Trophoblast cell (in vitro differentiated cells and primary cell): ENCODE results near the gene CPLX1.

Experiments
- DNase-seq, 2 donors: peaks; one replicate each; pipeline ENCODE4 v3.0.0-alpha.2; 2016
- H2AFZ ChIP-seq: 2 replicates; pipeline ENCODE4 v1.6.1; 2013; ENCODE audit warnings: low read length, moderate library complexity, mild to moderate bottlenecking; ENCODE audit not compliant: insufficient read depth, poor library complexity
- H2AK5ac ChIP-seq: 2 replicates; pipeline ENCODE4 v1.6.1; 2013; ENCODE audit warnings: mild to moderate bottlenecking, low read length
- H2BK120ac ChIP-seq: 2 replicates; pipeline ENCODE4 v1.6.1; 2013; ENCODE audit warnings: low read length, mild to moderate bottlenecking, moderate library complexity; ENCODE audit not compliant: insufficient read depth, poor library complexity
- H2BK12ac ChIP-seq: 2 replicates; pipeline ENCODE4 v1.6.1; 2013; ENCODE audit warnings: mild to moderate bottlenecking, low read length, moderate library complexity
- H2BK5ac ChIP-seq: 2 replicates; pipeline ENCODE4 v1.6.1; 2013; ENCODE audit warnings: low read length, low read depth, moderate library complexity, mild to moderate bottlenecking; ENCODE audit not compliant: poor library complexity
- H3K14ac ChIP-seq: 2 replicates; pipeline ENCODE4 v1.6.1; 2013; ENCODE audit warnings: mild to moderate bottlenecking, low read length
- H3K18ac ChIP-seq: 2 replicates; pipeline ENCODE4 v1.6.1; 2013; ENCODE audit warnings: mild to moderate bottlenecking, low read length
- H3K23ac ChIP-seq: 2 replicates; pipeline ENCODE4 v1.6.1; 2013; ENCODE audit warnings: low read length
- H3K27ac ChIP-seq: 2 replicates; pipeline ENCODE4 v1.5.1; 2013; ENCODE audit warnings: low read depth, mild to moderate bottlenecking, inconsistent platforms, low read length, moderate library complexity
- H3K27me3 ChIP-seq: 2 replicates; pipeline ENCODE4 v1.6.1; 2013; ENCODE audit warnings: inconsistent platforms, mild to moderate bottlenecking, low read length, moderate library complexity; ENCODE audit not compliant: insufficient read depth
- H3K36me3 ChIP-seq, 2 experiments: 1 replicate in 1 of 2; 2 replicates in 1 of 2; pipeline ENCODE4 v1.6.1; 2013; ENCODE audit warnings: low read length in 2 of 2, mild to moderate bottlenecking in 2 of 2, moderate library complexity in 1 of 2; ENCODE audit not compliant: insufficient read depth in 2 of 2, control insufficient read depth in 1 of 2
- H3K4ac ChIP-seq: 2 replicates; pipeline ENCODE4 v1.6.1; 2013; ENCODE audit warnings: low read depth, mild to moderate bottlenecking, low read length, moderate library complexity
- H3K4me1 ChIP-seq, 2 experiments: 1 replicate in 1 of 2; 2 replicates in 1 of 2; pipeline ENCODE4 v1.6.1; 2013; ENCODE audit warnings: low read length in 2 of 2, mild to moderate bottlenecking in 2 of 2, moderate library complexity in 1 of 2; ENCODE audit not compliant: insufficient read depth in 2 of 2, control insufficient read depth in 1 of 2
- H3K4me2 ChIP-seq: 2 replicates; pipeline ENCODE4 v1.6.1; 2013; ENCODE audit warnings: inconsistent platforms, mild to moderate bottlenecking, low read length, moderate library complexity
- H3K4me3 ChIP-seq: 2 replicates; pipeline ENCODE4 v1.5.1; 2013; ENCODE audit warnings: mild to moderate bottlenecking, low read depth, low read length, inconsistent platforms
- H3K79me1 ChIP-seq: one replicate; pipeline ENCODE4 v1.6.1; 2013; ENCODE audit warnings: low read length
- H3K79me2 ChIP-seq: 2 replicates; pipeline ENCODE4 v1.6.1; 2013; ENCODE audit warnings: low read length, mild to moderate bottlenecking; ENCODE audit not compliant: control insufficient read depth, insufficient read depth, poor library complexity
- H3K9ac ChIP-seq: 2 replicates; pipeline ENCODE4 v1.6.1; 2013; ENCODE audit warnings: mild to moderate bottlenecking, low read length
- H3K9me3 ChIP-seq: 2 replicates; pipeline ENCODE4 v1.6.1; 2013; ENCODE audit warnings: low read depth, mild to moderate bottlenecking, control low read depth, inconsistent platforms, low read length; ENCODE audit not compliant: insufficient read depth
- H4K12ac ChIP-seq: 2 replicates; pipeline ENCODE4 v1.6.1; 2013; ENCODE audit warnings: low read depth, mild to moderate bottlenecking, low read length, moderate library complexity
- H4K8ac ChIP-seq: 2 replicates; pipeline ENCODE4 v1.6.1; 2013; ENCODE audit warnings: low read depth, mild to moderate bottlenecking, low read length, moderate library complexity
- H4K91ac ChIP-seq: one replicate; pipeline ENCODE4 v1.6.1; 2013; ENCODE audit warnings: low read depth, mild to moderate bottlenecking, low read length, moderate library complexity
- WGBS: extraction: QIAGEN DNeasy Blood & Tissue Kit; methylation state at CpG from one replicate; pipeline ENCODE4 v1.1.7; 2013; ENCODE audit warnings: missing lambda C conversion rate; ENCODE audit not compliant: insufficient read length, insufficient coverage; ENCODE audit errors: extremely low coverage; 5-methylcytosine and 5-hydroxymethylcytosine counted together

CPLX1 gene

GRCh38 chr4:735583-735982, 90.3 kb downstream of the CPLX1 start:
- DNase-seq = no peak
- Histone ChIP-seq H3K4ac (no peak overlapping the region), H2AFZ (no peak overlapping the region), H3K23ac (no peak overlapping the region), H2AK5ac (no peak overlapping the region), H3K18ac (no peak overlapping the region), H3K14ac (no peak overlapping the region), H3K79me1 (no peaks in the 10 kb centered on the region), H4K91ac (no peak overlapping the region), H3K27me3 (no peaks in the 10 kb centered on the region), H2BK120ac (no peak overlapping the region), H2BK12ac (no peak overlapping the region), H3K9ac (no peak overlapping the region), H3K27ac (no peak overlapping the region), H3K4me1 (no peaks in the 10 kb centered on the region), H3K36me3 (peaks cover 78 to 81% of the 10 kb centered on the region in 2 experiments), H3K4me2 (no peak overlapping the region), H3K79me2 (no peaks in the 10 kb centered on the region), H3K9me3 (peaks cover 5% of the 10 kb centered on the region), H3K4me3 (no peak overlapping the region), H4K8ac (no peak overlapping the region), H2BK5ac (no peak overlapping the region), H4K12ac (no peak overlapping the region)
- no CpG with 5 or more reads among the region's 8 CpGs for WGBS
